Neutrophil (primary cell): ENCODE data around the gene CABYR.

Experiments
- H3K27ac ChIP-seq: fragments of 200-600 bp; sonication (generic); 2 replicates; pipeline ENCODE4 v1.5.1; 2016; ENCODE audit warnings: mild to moderate bottlenecking, moderate library complexity
- H3K27me3 ChIP-seq: fragments of 200-600 bp; sonication (generic); 2 replicates; pipeline ENCODE4 v1.6.0; 2016; ENCODE audit warnings: mild to moderate bottlenecking
- H3K36me3 ChIP-seq: fragments of 200-600 bp; sonication (generic); 2 replicates; pipeline ENCODE4 v1.5.1; 2017
- H3K4me1 ChIP-seq, 2 experiments: fragments of 200-600 bp in 1 of 2; sonication (generic) in 1 of 2; 1 replicate in 1 of 2; 2 replicates in 1 of 2; pipeline versions ENCODE4 v1.5.1 to v1.6.1; 2013 to 2016; ENCODE audit warnings: low read depth in 1 of 2, low read length in 1 of 2, mild to moderate bottlenecking in 1 of 2, moderate library complexity in 1 of 2; ENCODE audit not compliant: control insufficient read depth in 1 of 2, insufficient read depth in 1 of 2
- H3K4me3 ChIP-seq, 2 experiments: fragments of 200-600 bp in 1 of 2; sonication (generic) in 1 of 2; 1 replicate in 1 of 2; 2 replicates in 1 of 2; pipeline ENCODE4 v1.5.1; 2013 to 2016; ENCODE audit warnings: low read depth in 1 of 2, low read length in 1 of 2, mild to moderate bottlenecking in 1 of 2, moderate library complexity in 1 of 2
- H3K9me3 ChIP-seq: fragments of 200-600 bp; sonication (generic); 2 replicates; pipeline ENCODE4 v1.5.1; 2016
- CTCF ChIP-seq: fragments of 200-600 bp; sonication (generic); IDR thresholded peaks from 2 replicates; pipeline ENCODE4 v1.5.1; 2016; ENCODE audit warnings: antibody characterized with exemption

The CABYR gene

GRCh38 chr18:24189664-24190346 is 50.9 kb downstream of the CABYR start:
- Histone ChIP-seq H3K4me3 (no peak overlapping the region), H3K27me3 (no peaks in the 10 kb centered on the region), H3K4me1 (peaks cover 10 to 11% of the 10 kb centered on the region in 2 experiments), H3K36me3 (peaks cover 25% of the 10 kb centered on the region), H3K27ac (no peak overlapping the region), H3K9me3 (no peaks in the 10 kb centered on the region)
- no peak for TF ChIP-seq CTCF

DNA sequence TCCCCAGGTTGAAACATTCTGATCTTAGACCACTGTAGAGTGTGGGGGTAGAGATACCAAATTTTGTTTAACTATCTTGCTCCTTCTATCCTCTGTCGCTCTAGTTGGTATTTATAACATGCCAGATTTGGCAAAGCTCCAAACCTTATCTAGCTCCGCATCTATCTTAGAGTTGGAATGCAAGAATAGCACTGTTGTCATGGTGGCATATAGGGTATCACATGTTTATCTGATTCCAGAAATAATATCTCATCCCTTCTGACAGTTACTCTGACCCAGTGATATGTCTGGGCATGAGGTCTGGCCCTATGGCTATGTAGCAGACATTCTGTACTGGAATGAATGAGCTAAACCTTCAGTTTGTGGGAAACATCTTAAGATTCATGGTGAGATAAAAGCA is 51.7 kb downstream of the CABYR start:
- TF ChIP-seq CTCF, result no peak
- H3K4me3 ChIP-seq, result no peak overlapping the region
- H3K9me3 ChIP-seq, result no peaks in the 10 kb centered on the region
- peaks cover 10 to 11% of the 10 kb centered on the region in 2 experiments for H3K4me1 ChIP-seq
- H3K27ac ChIP-seq, result no peak overlapping the region
- no peaks in the 10 kb centered on the region for H3K27me3 ChIP-seq
- peaks cover 22% of the 10 kb centered on the region for H3K36me3 ChIP-seq

- Histone ChIP-seq H3K27me3 (no peaks in the 10 kb centered on the region), H3K4me3 (no peak overlapping the region), H3K36me3 (peaks cover 12% of the 10 kb centered on the region), H3K27ac (no peak overlapping the region), H3K9me3 (no peaks in the 10 kb centered on the region), H3K4me1 (peaks cover 18 to 20% of the 10 kb centered on the region in 2 experiments)
- no peak for TF ChIP-seq CTCF
Observed at GRCh38 chr18:24195296-24196053, 56.6 kb downstream of the CABYR start.

DNA sequence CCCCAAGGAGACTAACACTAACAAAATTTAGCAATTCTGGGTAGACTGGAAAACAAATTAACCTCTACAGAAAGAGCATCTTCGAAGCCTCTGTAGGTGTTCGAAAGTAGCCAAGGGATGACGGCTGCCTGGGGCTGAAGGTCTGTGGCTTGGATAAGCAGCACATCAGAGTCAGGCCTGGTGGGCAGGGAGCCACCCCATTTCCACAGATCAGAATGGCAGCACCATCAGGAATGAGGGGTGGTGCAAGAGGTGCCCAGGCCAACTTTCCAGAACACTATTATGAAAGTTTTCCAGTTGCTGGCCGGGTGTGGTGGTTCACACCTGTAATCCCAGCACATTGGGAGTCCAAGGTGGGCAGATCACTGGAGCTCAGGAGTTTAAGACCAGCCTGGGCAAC is 57.9 kb downstream of the CABYR start:
- no peak overlapping the region for H3K4me3 ChIP-seq
- H3K27ac ChIP-seq, result no peak overlapping the region
- H3K9me3 ChIP-seq, result no peaks in the 10 kb centered on the region
- H3K4me1 ChIP-seq, result peaks cover 18 to 20% of the 10 kb centered on the region in 2 experiments
- no peaks in the 10 kb centered on the region for H3K27me3 ChIP-seq
- TF ChIP-seq CTCF, result no peak
- peaks cover 12% of the 10 kb centered on the region for H3K36me3 ChIP-seq

GRCh38 chr18:24197412-24197811 is 58.5 kb downstream of the CABYR start:
- H3K4me1 ChIP-seq, result peaks cover 18 to 20% of the 10 kb centered on the region in 2 experiments
- H3K27ac ChIP-seq, result no peak overlapping the region
- H3K4me3 ChIP-seq, result no peak overlapping the region
- no peaks in the 10 kb centered on the region for H3K27me3 ChIP-seq
- TF ChIP-seq CTCF, result no peak
- peaks cover 12% of the 10 kb centered on the region for H3K36me3 ChIP-seq
- no peaks in the 10 kb centered on the region for H3K9me3 ChIP-seq
